IMR-90 (cell line): ENCODE data around the gene ULBP2. TPM values are rescaled to one million over a fixed set of nuclear protein-coding genes. Genes with fewer than 3 reads are reported as not detected.

Source experiments
- ATAC-seq: fragments of 200-7000 bp; cut with Tn5 transposase; 2 replicates; pipeline ENCODE4 v1.9.1; 2020; ENCODE audit warnings: low read depth, mild to moderate bottlenecking, moderate library complexity
- BruUV-seq: library from RNA; stranded (reverse); fragments of 400-500 nt; replicated peaks from 2 replicates; lab custom pipeline; 2021; lab: Mats Ljungman, UMichigan
- CTCF ChIA-PET: fragments of 300-600 bp; formaldehyde crosslinking; extraction: SDS; loops from one replicate; lab custom pipeline; 2021; ENCODE audit warnings: antibody characterized with exemption; lab: Yijun Ruan, JAX
- POLR2A ChIA-PET: fragments of 300-600 bp; sonication (Branson Sonifier 250); formaldehyde crosslinking; loops from one replicate; lab custom pipeline; 2022; ENCODE audit warnings: antibody characterized with exemption; ENCODE audit not compliant: unreplicated experiment; lab: Charles Lee
- DNase-seq: peaks from one replicate; pipeline ENCODE4 v3.0.0; 2013
- H2AFZ ChIP-seq: replicated peaks from 2 replicates; pipeline ENCODE3; 2013; ENCODE audit warnings: low read length, mild to moderate bottlenecking; ENCODE audit not compliant: poor library complexity
- H2AK5ac ChIP-seq: 2 replicates; pipeline ENCODE4 v1.6.1; 2013; ENCODE audit warnings: low read depth, low read length, inconsistent platforms
- H2AK9ac ChIP-seq: replicated peaks from 2 replicates; pipeline ENCODE3; 2013; ENCODE audit warnings: mild to moderate bottlenecking, low read depth, low read length, moderate library complexity; ENCODE audit not compliant: poor library complexity
- H2BK120ac ChIP-seq: 2 replicates; pipeline ENCODE4 v1.6.1; 2013; ENCODE audit warnings: low read depth, low read length, inconsistent platforms
- H2BK15ac ChIP-seq: 3 replicates; pipeline ENCODE4 v1.6.1; 2013; ENCODE audit warnings: low read depth, low read length, inconsistent platforms
- H2BK20ac ChIP-seq: 2 replicates; pipeline ENCODE4 v1.6.1; 2013; ENCODE audit warnings: low read depth, mild to moderate bottlenecking, inconsistent platforms, low read length, moderate library complexity
- H2BK5ac ChIP-seq: 2 replicates; pipeline ENCODE4 v1.6.1; 2013; ENCODE audit warnings: mild to moderate bottlenecking, low read depth, low read length, inconsistent platforms; ENCODE audit not compliant: poor library complexity, severe bottlenecking
- H3K14ac ChIP-seq: replicated peaks from 2 replicates; pipeline ENCODE4 v1.6.1; 2013; ENCODE audit warnings: low read depth, low read length, inconsistent platforms
- H3K18ac ChIP-seq: 2 replicates; pipeline ENCODE4 v1.6.1; 2013; ENCODE audit warnings: low read depth, low read length, control low read depth
- H3K23ac ChIP-seq: 2 replicates; pipeline ENCODE4 v1.6.1; 2013; ENCODE audit warnings: low read depth, low read length, inconsistent platforms
- H3K27ac ChIP-seq: 2 replicates; pipeline ENCODE4 v1.5.1; 2013; ENCODE audit warnings: mild to moderate bottlenecking, control low read depth, low read length; ENCODE audit not compliant: insufficient read depth
- H3K27me3 ChIP-seq: 2 replicates; pipeline ENCODE4 v1.6.1; 2013; ENCODE audit warnings: low read length; ENCODE audit not compliant: control insufficient read depth, insufficient read depth
- H3K36me3 ChIP-seq: 2 replicates; pipeline ENCODE4 v1.6.1; 2013; ENCODE audit warnings: low read length, mixed read lengths; ENCODE audit not compliant: control insufficient read depth, insufficient read depth
- H3K4ac ChIP-seq: 2 replicates; pipeline ENCODE4 v1.6.1; 2013; ENCODE audit warnings: low read depth, low read length, inconsistent platforms
- H3K4me1 ChIP-seq: 2 replicates; pipeline ENCODE4 v1.6.1; 2013; ENCODE audit warnings: low read length, mixed read lengths; ENCODE audit not compliant: control insufficient read depth, insufficient read depth
- H3K4me2 ChIP-seq: 2 replicates; pipeline ENCODE4 v1.6.1; 2013; ENCODE audit warnings: low read depth, mild to moderate bottlenecking, control low read depth, low read length, moderate library complexity
- H3K4me3 ChIP-seq: 2 replicates; pipeline ENCODE4 v1.5.1; 2013; ENCODE audit warnings: low read depth, mild to moderate bottlenecking, control low read depth, low read length, moderate library complexity; ENCODE audit not compliant: insufficient read depth
- H3K56ac ChIP-seq: 2 replicates; pipeline ENCODE4 v1.6.1; 2013; ENCODE audit warnings: low read length, inconsistent platforms; ENCODE audit not compliant: insufficient read depth; ENCODE audit errors: extremely low read depth
- H3K79me1 ChIP-seq, 2 experiments: 2 replicates each; pipeline ENCODE4 v1.6.1; 2013; ENCODE audit warnings: low read length in 2 of 2, inconsistent platforms in 1 of 2, low read depth in 1 of 2
- H3K9ac ChIP-seq: 2 replicates; pipeline ENCODE4 v1.6.1; 2013; ENCODE audit warnings: low read depth, low read length, control low read depth
- H3K9me1 ChIP-seq: 2 replicates; pipeline ENCODE4 v1.6.1; 2013; ENCODE audit warnings: low read length, inconsistent platforms; ENCODE audit not compliant: insufficient read depth
- H3K9me3 ChIP-seq: 2 replicates; pipeline ENCODE4 v1.6.1; 2013; ENCODE audit warnings: low read length; ENCODE audit not compliant: control insufficient read depth, insufficient read depth
- H4K20me1 ChIP-seq: 2 replicates; pipeline ENCODE4 v1.6.1; 2013; ENCODE audit warnings: low read length, inconsistent platforms; ENCODE audit not compliant: insufficient read depth
- H4K5ac ChIP-seq: 2 replicates; pipeline ENCODE4 v1.6.1; 2013; ENCODE audit warnings: mild to moderate bottlenecking, low read depth, low read length, control low read depth
- H4K8ac ChIP-seq, 2 experiments: 2 replicates each; pipeline ENCODE4 v1.6.1; 2013; ENCODE audit warnings: low read depth in 2 of 2, low read length in 2 of 2, control low read depth in 1 of 2, inconsistent platforms in 1 of 2
- H4K91ac ChIP-seq: 2 replicates; pipeline ENCODE4 v1.6.1; 2013; ENCODE audit warnings: low read depth, low read length, inconsistent platforms; ENCODE audit not compliant: insufficient read depth
- CEBPB ChIP-seq: IDR thresholded peaks from 2 replicates; pipeline ENCODE4 v1.6.1; 2012; ENCODE audit warnings: low read depth, low read length, improper control_type of control experiment
- CTCF ChIP-seq: conservative IDR thresholded peaks from 2 replicates; pipeline ENCODE4 v1.5.1; 2012; ENCODE audit warnings: mild to moderate bottlenecking, low read depth, low read length, improper control_type of control experiment
- MAFK ChIP-seq: IDR thresholded peaks from 2 replicates; pipeline ENCODE4 v1.6.1; 2012; ENCODE audit warnings: low read depth, low read length, improper control_type of control experiment
- MXI1 ChIP-seq: IDR thresholded peaks from 2 replicates; pipeline ENCODE4 v1.6.1; 2012; ENCODE audit warnings: low read depth, mild to moderate bottlenecking, low read length, moderate library complexity, borderline replicate concordance
- RCOR1 ChIP-seq: IDR thresholded peaks from 2 replicates; pipeline ENCODE4 v1.6.1; 2012; ENCODE audit warnings: mild to moderate bottlenecking, low read length, improper control_type of control experiment; ENCODE audit not compliant: insufficient replicate concordance
- RFX5 ChIP-seq: IDR thresholded peaks from 2 replicates; pipeline ENCODE4 v1.8.0; 2012; ENCODE audit warnings: low read depth, mild to moderate bottlenecking, low read length, moderate library complexity
- WGBS, 2 experiments: methylation state at CpG; one replicate each; pipeline versions ENCODE4 v1.1.5 to v1.1.7; 2013; ENCODE audit warnings: missing lambda C conversion rate in 2 of 2; ENCODE audit not compliant: insufficient read length in 1 of 2; ENCODE audit errors: extremely low coverage in 2 of 2; 5-methylcytosine and 5-hydroxymethylcytosine counted together
- dilution Hi-C: fragments of 300-500 bp; cut with HindIII; formaldehyde crosslinking; loops from one replicate; pipeline ENCODE4 v1.14.3; 2018; ENCODE audit warnings: low sequenced_read_pairs; ENCODE audit not compliant: unreplicated experiment
- in situ Hi-C: fragments of 300-500 bp; cut with MboI; formaldehyde crosslinking; loops from 3 replicates; pipeline ENCODE4 v1.14.3; 2019; ENCODE audit warnings: low sequenced_read_pairs, inconsistent platforms, mixed read lengths
- intact Hi-C: fragments of 100-400 bp; cut with micrococcal nuclease; formaldehyde crosslinking; loops from 2 replicates; pipeline ENCODE4 v1.10.0; 2022
- polyA plus RNA-seq, 3 experiments: library from polyadenylated mRNA; depleted of rRNA; stranded (reverse); fragments of >200 nt; gene quantifications; 2 replicates each; pipeline ENCODE4 v1.2.3, GENCODE V29; 2012; ENCODE audit warnings: low replicate concordance in 1 of 3
- total RNA-seq: library from RNA; depleted of rRNA; stranded (reverse); fragments of >200 nt; gene quantifications from 2 replicates; pipeline ENCODE4 v1.2.3, GENCODE V29; 2012

ULBP2 gene
- total and polyA plus RNA-seq, 2 of the 4 experiments (the other 2 are of a cell fraction): 7.9 to 16.2 TPM

GRCh38 chr6:149985481-149985937 lies 43.7 kb downstream of the ULBP2 start:
- Histone ChIP-seq H3K9me3 (peaks cover 21% of the 10 kb centered on the region), H3K4me3 (no peak overlapping the region), H2AK5ac (no peak overlapping the region), H3K14ac (no peak overlapping the region), H2BK5ac (no peak overlapping the region), H4K20me1 (no peaks in the 10 kb centered on the region; the same call in 1 of the 2 replicates), H3K27me3 (peaks cover 63% of the 10 kb centered on the region), H3K4me2 (no peak overlapping the region), H4K5ac (no peak overlapping the region), H3K4me1 (no peaks in the 10 kb centered on the region), H3K27ac (no peak overlapping the region), H2AK9ac (no peak overlapping the region), H2BK120ac (no peak overlapping the region), H4K8ac (no peak overlapping the region), H2AFZ (no peak overlapping the region), H3K9ac (no peak overlapping the region), H3K79me1 (no peaks in the 10 kb centered on the region), H4K91ac (no peak overlapping the region), H3K9me1 (no peaks in the 10 kb centered on the region), H3K36me3 (no peaks in the 10 kb centered on the region), H3K56ac (no peak overlapping the region), H3K23ac (no peak overlapping the region), H3K4ac (no peak overlapping the region), H2BK20ac (no peak overlapping the region), H2BK15ac (no peak overlapping the region), H3K18ac (no peak overlapping the region)
- WGBS, 2 experiments: no CpG with 5 or more reads among the region's 5 CpGs
- in situ Hi-C loops: no loop called here
- no peak for DNase-seq
- CTCF ChIA-PET: no interaction called here
- dilution Hi-C loops: no loop called here
- intact Hi-C loops: no loop called here
- TF ChIP-seq CTCF (no peak), MAFK (no peak), RFX5 (no peak), RCOR1 (no peak), MXI1 (no peak), CEBPB (no peak)
- no TSS peak for BruUV-seq
- no peak for ATAC-seq
- POLR2A ChIA-PET: no interaction called here
